ENCODE measurements around the gene SLC25A21.

The SLC25A21 gene

GRCh38 chr14:36855396-36855795 is 317.0 kb downstream of the SLC25A21 start:
- Histone ChIP-seq H3K4me2 (ENCODE audit: low read length) (no peak overlapping the region), H3K9ac (ENCODE audit: low read depth, low read length) (no peak overlapping the region), H3K36me3 (ENCODE audit: insufficient read depth, low read length) (no peaks in the 10 kb centered on the region), H3K9me3 (replicated peaks; ENCODE audit: low read length) (no peaks in the 10 kb centered on the region), H3K4me3 (ENCODE audit: low read length) (no peak overlapping the region), H3K4me1 (ENCODE audit: control insufficient read depth, insufficient read depth, low read length) (peaks cover 5% of the 10 kb centered on the region), H3K27me3 (ENCODE audit: control insufficient read depth, insufficient read depth, low read length) (peaks cover 10% of the 10 kb centered on the region)

DNA sequence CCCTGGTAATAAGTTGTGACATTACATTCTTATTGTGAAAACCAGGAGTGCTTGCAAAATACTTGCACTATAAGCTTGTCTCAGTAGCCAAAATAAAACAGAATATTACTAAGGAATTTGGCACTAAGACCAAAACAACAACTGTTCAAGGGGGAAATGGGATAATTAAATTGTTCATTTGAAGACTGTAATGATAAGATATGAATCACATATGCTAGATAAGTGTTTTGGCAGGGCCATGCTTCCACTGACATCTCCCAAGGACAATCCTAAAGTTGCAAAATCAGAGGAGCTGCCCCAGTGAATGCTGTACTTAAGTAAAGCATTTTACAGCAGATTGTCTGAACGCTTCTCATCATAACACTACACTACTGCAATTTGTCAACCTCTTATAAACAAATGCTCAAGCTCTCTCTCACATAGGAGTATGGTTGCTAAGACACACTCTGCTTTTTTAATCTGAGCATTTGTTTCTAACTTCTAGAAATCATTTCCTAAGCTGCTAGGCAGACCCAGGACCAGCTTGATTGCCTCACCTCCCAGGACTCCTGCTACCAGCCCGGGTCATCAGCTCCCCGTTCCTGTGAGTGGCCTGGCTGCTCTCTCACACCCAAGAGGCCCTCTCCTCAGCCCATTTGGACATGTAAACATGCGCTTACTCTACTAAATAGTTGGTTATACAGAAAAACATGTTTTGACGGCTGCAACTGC is 319.3 kb downstream of the SLC25A21 start:
- Histone ChIP-seq H3K9ac (ENCODE audit: low read depth, low read length) (no peak overlapping the region), H3K4me2 (ENCODE audit: low read length) (no peak overlapping the region), H3K4me1 (ENCODE audit: control insufficient read depth, insufficient read depth, low read length) (peaks cover 5% of the 10 kb centered on the region), H3K27me3 (ENCODE audit: control insufficient read depth, insufficient read depth, low read length) (peaks cover 10% of the 10 kb centered on the region), H3K36me3 (ENCODE audit: insufficient read depth, low read length) (no peaks in the 10 kb centered on the region), H3K9me3 (replicated peaks; ENCODE audit: low read length) (no peaks in the 10 kb centered on the region), H3K4me3 (ENCODE audit: low read length) (no peak overlapping the region)

- Histone ChIP-seq H3K4me1 (ENCODE audit: control insufficient read depth, insufficient read depth, low read length) (peaks cover under 1% of the 10 kb centered on the region), H3K9ac (ENCODE audit: low read depth, low read length) (no peak overlapping the region), H3K36me3 (ENCODE audit: insufficient read depth, low read length) (no peaks in the 10 kb centered on the region), H3K27me3 (ENCODE audit: control insufficient read depth, insufficient read depth, low read length) (peaks cover 3% of the 10 kb centered on the region), H3K4me3 (ENCODE audit: low read length) (no peak overlapping the region), H3K4me2 (ENCODE audit: low read length) (no peak overlapping the region), H3K9me3 (replicated peaks; ENCODE audit: low read length) (no peaks in the 10 kb centered on the region)
Observed at GRCh38 chr14:36848213-36848612, 324.2 kb downstream of the SLC25A21 start.

- Histone ChIP-seq H3K4me3 (ENCODE audit: low read length) (no peak overlapping the region), H3K36me3 (ENCODE audit: insufficient read depth, low read length) (no peaks in the 10 kb centered on the region)
Observed at GRCh38 chr14:36847366-36847765, 325.0 kb downstream of the SLC25A21 start.

GRCh38 chr14:36845356-36846012 is 326.9 kb downstream of the SLC25A21 start:
- Histone ChIP-seq H3K4me1 (ENCODE audit: control insufficient read depth, insufficient read depth, low read length) (no peaks in the 10 kb centered on the region), H3K36me3 (ENCODE audit: insufficient read depth, low read length) (no peaks in the 10 kb centered on the region), H3K9me3 (replicated peaks; ENCODE audit: low read length) (no peaks in the 10 kb centered on the region), H3K9ac (ENCODE audit: low read depth, low read length) (no peak overlapping the region), H3K4me2 (ENCODE audit: low read length) (no peak overlapping the region), H3K4me3 (ENCODE audit: low read length) (no peak overlapping the region), H3K27me3 (ENCODE audit: control insufficient read depth, insufficient read depth, low read length) (no peaks in the 10 kb centered on the region)

More at GRCh38 chr14:36847366-36847765, 325.0 kb downstream of the SLC25A21 start:
- Histone ChIP-seq H3K9me3 (replicated peaks; ENCODE audit: low read length) (no peaks in the 10 kb centered on the region), H3K4me2 (ENCODE audit: low read length) (no peak overlapping the region), H3K27me3 (ENCODE audit: control insufficient read depth, insufficient read depth, low read length) (peaks cover 3% of the 10 kb centered on the region), H3K9ac (ENCODE audit: low read depth, low read length) (no peak overlapping the region), H3K4me1 (ENCODE audit: control insufficient read depth, insufficient read depth, low read length) (no peaks in the 10 kb centered on the region)

DNA sequence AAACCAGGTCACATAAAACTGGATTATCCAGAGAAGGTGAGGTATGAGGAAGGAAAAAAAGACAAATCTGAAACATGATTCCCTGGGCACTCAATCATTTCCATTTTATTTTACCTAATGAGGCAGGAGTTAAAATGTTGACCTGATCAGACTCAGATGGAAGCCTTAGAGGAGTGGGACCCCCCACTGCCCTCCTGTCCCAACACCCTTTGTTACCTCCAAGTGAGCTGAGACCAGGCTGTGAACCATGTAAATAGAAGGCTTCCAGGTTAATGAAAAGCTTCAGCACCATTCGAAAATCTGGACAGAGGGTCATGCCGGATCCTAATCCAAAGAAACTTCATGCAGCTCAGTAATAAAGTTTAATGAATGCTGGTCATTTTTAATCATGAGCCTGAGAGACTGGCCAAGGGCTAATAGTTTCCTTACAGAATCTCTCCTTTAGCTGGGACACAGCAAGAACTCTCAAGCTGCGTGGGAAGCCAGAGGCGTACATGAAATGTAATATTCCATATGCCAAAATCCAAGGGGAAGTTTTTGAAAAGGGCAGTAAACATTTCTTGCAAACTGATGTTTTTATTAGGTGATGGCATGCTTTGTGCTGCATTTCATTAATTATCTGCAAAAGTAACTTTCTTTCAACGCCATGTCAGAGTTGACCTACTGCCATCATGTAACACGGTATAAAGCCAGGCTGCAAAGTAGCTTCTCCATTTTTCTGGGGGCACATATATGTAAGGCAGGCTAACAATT is 327.8 kb downstream of the SLC25A21 start:
- Histone ChIP-seq H3K4me3 (ENCODE audit: low read length) (no peak overlapping the region), H3K27me3 (ENCODE audit: control insufficient read depth, insufficient read depth, low read length) (peaks cover 3% of the 10 kb centered on the region), H3K9me3 (replicated peaks; ENCODE audit: low read length) (no peaks in the 10 kb centered on the region), H3K9ac (ENCODE audit: low read depth, low read length) (no peak overlapping the region), H3K4me2 (ENCODE audit: low read length) (no peak overlapping the region), H3K4me1 (ENCODE audit: control insufficient read depth, insufficient read depth, low read length) (no peaks in the 10 kb centered on the region), H3K36me3 (ENCODE audit: insufficient read depth, low read length) (no peaks in the 10 kb centered on the region)

- no peaks in the 10 kb centered on the region for H3K4me1 ChIP-seq (ENCODE audit: control insufficient read depth, insufficient read depth, low read length)
- H3K36me3 ChIP-seq (ENCODE audit: insufficient read depth, low read length) = no peaks in the 10 kb centered on the region
- no peak overlapping the region for H3K4me3 ChIP-seq (ENCODE audit: low read length)
- no peak overlapping the region for H3K4me2 ChIP-seq (ENCODE audit: low read length)
- peaks cover 4% of the 10 kb centered on the region for H3K27me3 ChIP-seq (ENCODE audit: control insufficient read depth, insufficient read depth, low read length)
- no peaks in the 10 kb centered on the region for H3K9me3 ChIP-seq (replicated peaks; ENCODE audit: low read length)
- H3K9ac ChIP-seq (ENCODE audit: low read depth, low read length) = no peak overlapping the region
Observed at GRCh38 chr14:36843410-36843809, 329.0 kb downstream of the SLC25A21 start.

DNA sequence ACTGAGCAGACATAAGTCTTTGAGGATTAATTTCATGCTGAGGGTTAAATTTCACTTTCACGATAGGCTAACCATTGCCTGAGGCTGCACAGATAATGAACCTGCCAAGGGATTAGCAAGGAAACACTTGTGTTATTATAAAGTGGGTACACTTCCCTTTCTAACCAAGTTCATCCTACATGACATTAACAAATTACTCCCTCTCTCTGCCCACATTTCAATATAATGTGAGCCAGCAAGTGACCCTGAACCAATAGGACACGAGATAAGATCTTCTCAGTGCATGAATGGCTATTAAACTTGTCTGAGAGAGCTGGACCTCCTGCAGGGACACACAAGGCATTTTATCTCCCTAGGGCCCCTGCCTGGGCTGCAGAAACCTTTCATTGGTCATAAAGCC is 337.3 kb downstream of the SLC25A21 start:
- no peaks in the 10 kb centered on the region for H3K9me3 ChIP-seq (replicated peaks; ENCODE audit: low read length)
- no peak overlapping the region for H3K9ac ChIP-seq (ENCODE audit: low read depth, low read length)
- no peak overlapping the region for H3K4me3 ChIP-seq (ENCODE audit: low read length)
- no peak overlapping the region for H3K4me2 ChIP-seq (ENCODE audit: low read length)
- H3K27me3 ChIP-seq (ENCODE audit: control insufficient read depth, insufficient read depth, low read length) = peaks cover 5% of the 10 kb centered on the region
- H3K36me3 ChIP-seq (ENCODE audit: insufficient read depth, low read length) = no peaks in the 10 kb centered on the region
- no peaks in the 10 kb centered on the region for H3K4me1 ChIP-seq (ENCODE audit: control insufficient read depth, insufficient read depth, low read length)

GRCh38 chr14:36834293-36834692 is 338.1 kb downstream of the SLC25A21 start:
- peaks cover 3% of the 10 kb centered on the region for H3K27me3 ChIP-seq (ENCODE audit: control insufficient read depth, insufficient read depth, low read length)
- H3K36me3 ChIP-seq (ENCODE audit: insufficient read depth, low read length) = no peaks in the 10 kb centered on the region
- no peak overlapping the region for H3K4me3 ChIP-seq (ENCODE audit: low read length)
- H3K9ac ChIP-seq (ENCODE audit: low read depth, low read length) = no peak overlapping the region
- no peak overlapping the region for H3K4me2 ChIP-seq (ENCODE audit: low read length)
- H3K9me3 ChIP-seq (replicated peaks; ENCODE audit: low read length) = no peaks in the 10 kb centered on the region
- H3K4me1 ChIP-seq (ENCODE audit: control insufficient read depth, insufficient read depth, low read length) = no peaks in the 10 kb centered on the region

DNA sequence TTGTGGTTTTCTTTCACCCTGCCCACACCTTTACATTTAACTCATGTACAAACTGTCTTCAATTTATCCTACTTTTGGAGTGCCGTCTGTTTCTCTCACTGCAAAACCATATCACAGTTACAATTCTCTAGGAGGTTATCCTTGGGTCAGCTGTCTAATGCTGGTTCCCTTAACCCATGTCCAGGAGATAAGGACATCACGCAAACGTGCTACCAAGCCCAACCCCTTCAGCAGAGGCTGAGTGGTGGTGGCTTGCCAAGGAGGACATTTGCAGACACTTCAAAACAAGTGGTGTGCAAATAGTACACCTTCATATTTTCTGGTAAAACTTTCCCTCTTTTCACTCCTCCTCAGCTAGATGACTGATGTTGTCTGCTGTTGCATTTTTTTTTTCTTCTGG is 342.9 kb downstream of the SLC25A21 start:
- no peaks in the 10 kb centered on the region for H3K36me3 ChIP-seq (ENCODE audit: insufficient read depth, low read length)
- no peak overlapping the region for H3K4me2 ChIP-seq (ENCODE audit: low read length)
- no peaks in the 10 kb centered on the region for H3K27me3 ChIP-seq (ENCODE audit: control insufficient read depth, insufficient read depth, low read length)
- no peak overlapping the region for H3K9ac ChIP-seq (ENCODE audit: low read depth, low read length)
- H3K9me3 ChIP-seq (replicated peaks; ENCODE audit: low read length) = no peaks in the 10 kb centered on the region
- H3K4me1 ChIP-seq (ENCODE audit: control insufficient read depth, insufficient read depth, low read length) = no peaks in the 10 kb centered on the region
- no peak overlapping the region for H3K4me3 ChIP-seq (ENCODE audit: low read length)

GRCh38 chr14:36827861-36828260 is 344.5 kb downstream of the SLC25A21 start:
- no peaks in the 10 kb centered on the region for H3K9me3 ChIP-seq (replicated peaks; ENCODE audit: low read length)
- no peaks in the 10 kb centered on the region for H3K27me3 ChIP-seq (ENCODE audit: control insufficient read depth, insufficient read depth, low read length)
- no peak overlapping the region for H3K4me3 ChIP-seq (ENCODE audit: low read length)
- no peaks in the 10 kb centered on the region for H3K4me1 ChIP-seq (ENCODE audit: control insufficient read depth, insufficient read depth, low read length)
- no peaks in the 10 kb centered on the region for H3K36me3 ChIP-seq (ENCODE audit: insufficient read depth, low read length)
- H3K4me2 ChIP-seq (ENCODE audit: low read length) = no peak overlapping the region
- H3K9ac ChIP-seq (ENCODE audit: low read depth, low read length) = no peak overlapping the region
